ENCODE measurements around the gene RABL2B. TPM values are rescaled to one million over a fixed set of nuclear protein-coding genes. Genes with fewer than 3 reads are reported as not detected.

RABL2B gene
- total RNA-seq, 1 experiment from 2014 or later: 6.6 TPM

DNA sequence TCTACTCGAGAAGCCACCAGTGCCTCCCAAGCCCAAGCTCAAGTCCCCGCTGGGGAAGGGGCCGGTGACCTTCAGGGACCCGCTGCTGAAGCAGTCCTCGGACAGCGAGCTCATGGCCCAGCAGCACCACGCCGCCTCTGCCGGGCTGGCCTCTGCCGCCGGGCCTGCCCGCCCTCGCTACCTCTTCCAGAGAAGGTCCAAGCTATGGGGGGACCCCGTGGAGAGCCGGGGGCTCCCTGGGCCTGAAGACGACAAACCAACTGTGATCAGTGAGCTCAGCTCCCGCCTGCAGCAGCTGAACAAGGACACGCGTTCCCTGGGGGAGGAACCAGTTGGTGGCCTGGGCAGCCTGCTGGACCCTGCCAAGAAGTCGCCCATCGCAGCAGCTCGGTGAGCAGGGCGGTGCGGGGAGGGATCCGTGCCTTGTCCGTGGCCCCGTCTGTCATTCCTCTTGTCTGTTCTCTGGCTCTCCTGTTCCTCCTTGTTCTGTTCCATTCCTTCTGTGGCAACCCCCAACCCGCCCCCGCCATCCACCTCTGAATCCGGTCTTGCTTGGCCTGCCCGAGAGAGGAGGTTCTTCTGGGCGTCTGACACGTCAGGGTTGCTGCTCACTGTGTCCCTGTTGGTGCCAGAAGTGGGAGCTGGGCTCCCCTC is 61.3 kb downstream of the RABL2B start:
- ATAC-seq (no peak), DNase-seq (no peak)
- Histone ChIP-seq H3K27ac (ENCODE audit: low read length) (no peak overlapping the region), H3K9me2 (replicated peaks; ENCODE audit: low read length) (no peaks in the 10 kb centered on the region), H4K20me1 (ENCODE audit: low read length) (no peaks in the 10 kb centered on the region), H2AFZ (ENCODE audit: low read length) (no peak overlapping the region), H3K9me3 (ENCODE audit: low read length) (no peaks in the 10 kb centered on the region), H3K27me3 (ENCODE audit: low read length) (no peaks in the 10 kb centered on the region), H3K9ac (ENCODE audit: low read length) (no peak overlapping the region), H3K36me3 (ENCODE audit: low read depth, low read length) (no peaks in the 10 kb centered on the region), H3K79me2 (ENCODE audit: low read length) (no peaks in the 10 kb centered on the region), H3K4me3 (ENCODE audit: low read length) (no peak overlapping the region), H3K4me1 (ENCODE audit: insufficient read depth, low read length) (no peaks in the 10 kb centered on the region), H3K4me2 (ENCODE audit: low read length) (no peak overlapping the region), H3F3A (ENCODE audit: low read length, unreplicated experiment) (no peaks in the 10 kb centered on the region)
- TF ChIP-seq EZH2 (IDR thresholded peaks at IDR 0.05; ENCODE audit: low read length, unreplicated experiment) (no peak), EZH2phosphoT487 (IDR thresholded peaks at IDR 0.05; ENCODE audit: borderline replicate concordance, low read length) (no peak)
- TF ChIP-seq, protein P1, sequence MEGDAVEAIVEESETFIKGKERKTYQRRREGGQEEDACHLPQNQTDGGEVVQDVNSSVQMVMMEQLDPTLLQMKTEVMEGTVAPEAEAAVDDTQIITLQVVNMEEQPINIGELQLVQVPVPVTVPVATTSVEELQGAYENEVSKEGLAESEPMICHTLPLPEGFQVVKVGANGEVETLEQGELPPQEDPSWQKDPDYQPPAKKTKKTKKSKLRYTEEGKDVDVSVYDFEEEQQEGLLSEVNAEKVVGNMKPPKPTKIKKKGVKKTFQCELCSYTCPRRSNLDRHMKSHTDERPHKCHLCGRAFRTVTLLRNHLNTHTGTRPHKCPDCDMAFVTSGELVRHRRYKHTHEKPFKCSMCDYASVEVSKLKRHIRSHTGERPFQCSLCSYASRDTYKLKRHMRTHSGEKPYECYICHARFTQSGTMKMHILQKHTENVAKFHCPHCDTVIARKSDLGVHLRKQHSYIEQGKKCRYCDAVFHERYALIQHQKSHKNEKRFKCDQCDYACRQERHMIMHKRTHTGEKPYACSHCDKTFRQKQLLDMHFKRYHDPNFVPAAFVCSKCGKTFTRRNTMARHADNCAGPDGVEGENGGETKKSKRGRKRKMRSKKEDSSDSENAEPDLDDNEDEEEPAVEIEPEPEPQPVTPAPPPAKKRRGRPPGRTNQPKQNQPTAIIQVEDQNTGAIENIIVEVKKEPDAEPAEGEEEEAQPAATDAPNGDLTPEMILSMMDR (conservative IDR thresholded peaks at IDR 0.05; ENCODE audit: low read depth, low read length): no peak
- ChIA-PET CTCF (no interaction called here), POLR2A (ENCODE audit: unreplicated experiment) (no interaction called here)
- BruUV-seq (replicated peaks): no TSS peak
- intact Hi-C loops (cut with micrococcal nuclease): no loop called here

DNA sequence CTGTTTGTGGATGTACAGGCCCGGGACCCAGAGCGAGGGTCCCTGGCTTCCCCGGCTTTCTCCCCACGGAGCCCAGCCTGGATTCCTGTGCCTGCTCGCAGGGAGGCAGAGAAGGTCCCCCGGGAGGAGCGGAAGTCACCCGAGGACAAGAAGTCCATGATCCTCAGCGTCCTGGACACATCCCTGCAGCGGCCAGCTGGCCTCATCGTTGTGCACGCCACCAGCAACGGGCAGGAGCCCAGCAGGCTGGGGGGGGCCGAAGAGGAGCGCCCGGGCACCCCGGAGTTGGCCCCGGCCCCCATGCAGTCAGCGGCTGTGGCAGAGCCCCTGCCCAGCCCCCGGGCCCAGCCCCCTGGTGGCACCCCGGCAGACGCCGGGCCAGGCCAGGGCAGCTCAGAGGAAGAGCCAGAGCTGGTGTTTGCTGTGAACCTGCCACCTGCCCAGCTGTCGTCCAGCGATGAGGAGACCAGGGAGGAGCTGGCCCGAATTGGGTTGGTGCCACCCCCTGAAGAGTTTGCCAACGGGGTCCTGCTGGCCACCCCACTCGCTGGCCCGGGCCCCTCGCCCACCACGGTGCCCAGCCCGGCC is 62.1 kb downstream of the RABL2B start:
- no peaks in the 10 kb centered on the region for H3K36me3 ChIP-seq (ENCODE audit: low read depth, low read length)
- H3K4me3 ChIP-seq (ENCODE audit: low read length): no peak overlapping the region
- DNase-seq (no peak), ATAC-seq (no peak)
- no peaks in the 10 kb centered on the region for H3K4me1 ChIP-seq (ENCODE audit: insufficient read depth, low read length)
- H2AFZ ChIP-seq (ENCODE audit: low read length): no peak overlapping the region
- no peak overlapping the region for H3K9ac ChIP-seq (ENCODE audit: low read length)
- H3K27ac ChIP-seq (ENCODE audit: low read length): no peak overlapping the region
- intact Hi-C loops (cut with micrococcal nuclease): no loop called here
- no peaks in the 10 kb centered on the region for H4K20me1 ChIP-seq (ENCODE audit: low read length)
- no peaks in the 10 kb centered on the region for H3F3A ChIP-seq (ENCODE audit: low read length, unreplicated experiment)
- H3K9me2 ChIP-seq (replicated peaks; ENCODE audit: low read length): no peaks in the 10 kb centered on the region
- no peaks in the 10 kb centered on the region for H3K79me2 ChIP-seq (ENCODE audit: low read length)
- TF ChIP-seq EZH2 (IDR thresholded peaks at IDR 0.05; ENCODE audit: low read length, unreplicated experiment): no peak
- TF ChIP-seq, protein P1 (conservative IDR thresholded peaks at IDR 0.05; ENCODE audit: low read depth, low read length): no peak
- no peak for TF ChIP-seq EZH2phosphoT487 (IDR thresholded peaks at IDR 0.05; ENCODE audit: borderline replicate concordance, low read length)
- ChIA-PET POLR2A (ENCODE audit: unreplicated experiment) (no interaction called here), CTCF (no interaction called here)
- no peak overlapping the region for H3K4me2 ChIP-seq (ENCODE audit: low read length)
- no TSS peak for BruUV-seq (replicated peaks)
- no peaks in the 10 kb centered on the region for H3K27me3 ChIP-seq (ENCODE audit: low read length)
- no peaks in the 10 kb centered on the region for H3K9me3 ChIP-seq (ENCODE audit: low read length)
